IMR-90 (cell line): ENCODE data around the gene NOSTRIN. TPM values are rescaled to one million over a fixed set of nuclear protein-coding genes. Genes with fewer than 3 reads are reported as not detected.

Source experiments
- ATAC-seq: fragments of 200-7000 bp; cut with Tn5 transposase; 2 replicates; pipeline ENCODE4 v1.9.1; 2020; ENCODE audit warnings: low read depth, mild to moderate bottlenecking, moderate library complexity
- BruUV-seq: library from RNA; stranded (reverse); fragments of 400-500 nt; replicated peaks from 2 replicates; lab custom pipeline; 2021; lab: Mats Ljungman, UMichigan
- CTCF ChIA-PET: fragments of 300-600 bp; formaldehyde crosslinking; extraction: SDS; loops from one replicate; lab custom pipeline; 2021; ENCODE audit warnings: antibody characterized with exemption; lab: Yijun Ruan, JAX
- POLR2A ChIA-PET: fragments of 300-600 bp; sonication (Branson Sonifier 250); formaldehyde crosslinking; loops from one replicate; lab custom pipeline; 2022; ENCODE audit warnings: antibody characterized with exemption; ENCODE audit not compliant: unreplicated experiment; lab: Charles Lee
- DNase-seq: peaks from one replicate; pipeline ENCODE4 v3.0.0; 2013
- H2AFZ ChIP-seq: replicated peaks from 2 replicates; pipeline ENCODE3; 2013; ENCODE audit warnings: low read length, mild to moderate bottlenecking; ENCODE audit not compliant: poor library complexity
- H2AK5ac ChIP-seq: 2 replicates; pipeline ENCODE4 v1.6.1; 2013; ENCODE audit warnings: low read depth, low read length, inconsistent platforms
- H2AK9ac ChIP-seq: replicated peaks from 2 replicates; pipeline ENCODE3; 2013; ENCODE audit warnings: mild to moderate bottlenecking, low read depth, low read length, moderate library complexity; ENCODE audit not compliant: poor library complexity
- H2BK120ac ChIP-seq: 2 replicates; pipeline ENCODE4 v1.6.1; 2013; ENCODE audit warnings: low read depth, low read length, inconsistent platforms
- H2BK15ac ChIP-seq: 3 replicates; pipeline ENCODE4 v1.6.1; 2013; ENCODE audit warnings: low read depth, low read length, inconsistent platforms
- H2BK20ac ChIP-seq: 2 replicates; pipeline ENCODE4 v1.6.1; 2013; ENCODE audit warnings: low read depth, mild to moderate bottlenecking, inconsistent platforms, low read length, moderate library complexity
- H2BK5ac ChIP-seq: 2 replicates; pipeline ENCODE4 v1.6.1; 2013; ENCODE audit warnings: mild to moderate bottlenecking, low read depth, low read length, inconsistent platforms; ENCODE audit not compliant: poor library complexity, severe bottlenecking
- H3K14ac ChIP-seq: replicated peaks from 2 replicates; pipeline ENCODE4 v1.6.1; 2013; ENCODE audit warnings: low read depth, low read length, inconsistent platforms
- H3K18ac ChIP-seq: 2 replicates; pipeline ENCODE4 v1.6.1; 2013; ENCODE audit warnings: low read depth, low read length, control low read depth
- H3K23ac ChIP-seq: 2 replicates; pipeline ENCODE4 v1.6.1; 2013; ENCODE audit warnings: low read depth, low read length, inconsistent platforms
- H3K27ac ChIP-seq: 2 replicates; pipeline ENCODE4 v1.5.1; 2013; ENCODE audit warnings: mild to moderate bottlenecking, control low read depth, low read length; ENCODE audit not compliant: insufficient read depth
- H3K27me3 ChIP-seq: 2 replicates; pipeline ENCODE4 v1.6.1; 2013; ENCODE audit warnings: low read length; ENCODE audit not compliant: control insufficient read depth, insufficient read depth
- H3K36me3 ChIP-seq: 2 replicates; pipeline ENCODE4 v1.6.1; 2013; ENCODE audit warnings: low read length, mixed read lengths; ENCODE audit not compliant: control insufficient read depth, insufficient read depth
- H3K4ac ChIP-seq: 2 replicates; pipeline ENCODE4 v1.6.1; 2013; ENCODE audit warnings: low read depth, low read length, inconsistent platforms
- H3K4me1 ChIP-seq: 2 replicates; pipeline ENCODE4 v1.6.1; 2013; ENCODE audit warnings: low read length, mixed read lengths; ENCODE audit not compliant: control insufficient read depth, insufficient read depth
- H3K4me2 ChIP-seq: 2 replicates; pipeline ENCODE4 v1.6.1; 2013; ENCODE audit warnings: low read depth, mild to moderate bottlenecking, control low read depth, low read length, moderate library complexity
- H3K4me3 ChIP-seq: 2 replicates; pipeline ENCODE4 v1.5.1; 2013; ENCODE audit warnings: low read depth, mild to moderate bottlenecking, control low read depth, low read length, moderate library complexity; ENCODE audit not compliant: insufficient read depth
- H3K56ac ChIP-seq: 2 replicates; pipeline ENCODE4 v1.6.1; 2013; ENCODE audit warnings: low read length, inconsistent platforms; ENCODE audit not compliant: insufficient read depth; ENCODE audit errors: extremely low read depth
- H3K79me1 ChIP-seq, 2 experiments: 2 replicates each; pipeline ENCODE4 v1.6.1; 2013; ENCODE audit warnings: low read length in 2 of 2, inconsistent platforms in 1 of 2, low read depth in 1 of 2
- H3K9ac ChIP-seq: 2 replicates; pipeline ENCODE4 v1.6.1; 2013; ENCODE audit warnings: low read depth, low read length, control low read depth
- H3K9me1 ChIP-seq: 2 replicates; pipeline ENCODE4 v1.6.1; 2013; ENCODE audit warnings: low read length, inconsistent platforms; ENCODE audit not compliant: insufficient read depth
- H3K9me3 ChIP-seq: 2 replicates; pipeline ENCODE4 v1.6.1; 2013; ENCODE audit warnings: low read length; ENCODE audit not compliant: control insufficient read depth, insufficient read depth
- H4K20me1 ChIP-seq: 2 replicates; pipeline ENCODE4 v1.6.1; 2013; ENCODE audit warnings: low read length, inconsistent platforms; ENCODE audit not compliant: insufficient read depth
- H4K5ac ChIP-seq: 2 replicates; pipeline ENCODE4 v1.6.1; 2013; ENCODE audit warnings: mild to moderate bottlenecking, low read depth, low read length, control low read depth
- H4K8ac ChIP-seq, 2 experiments: 2 replicates each; pipeline ENCODE4 v1.6.1; 2013; ENCODE audit warnings: low read depth in 2 of 2, low read length in 2 of 2, control low read depth in 1 of 2, inconsistent platforms in 1 of 2
- H4K91ac ChIP-seq: 2 replicates; pipeline ENCODE4 v1.6.1; 2013; ENCODE audit warnings: low read depth, low read length, inconsistent platforms; ENCODE audit not compliant: insufficient read depth
- BHLHE40 ChIP-seq: fragments of 150-350 bp; IDR thresholded peaks from 2 replicates; pipeline ENCODE4 v1.6.1; 2016; ENCODE audit warnings: mild to moderate bottlenecking, low read depth, low read length
- CEBPB ChIP-seq: IDR thresholded peaks from 2 replicates; pipeline ENCODE4 v1.6.1; 2012; ENCODE audit warnings: low read depth, low read length, improper control_type of control experiment
- CHD1 ChIP-seq: IDR thresholded peaks from 2 replicates; pipeline ENCODE4 v1.6.1; 2012; ENCODE audit warnings: low read depth, low read length, improper control_type of control experiment
- CTCF ChIP-seq: conservative IDR thresholded peaks from 2 replicates; pipeline ENCODE4 v1.5.1; 2012; ENCODE audit warnings: mild to moderate bottlenecking, low read depth, low read length, improper control_type of control experiment
- FOS ChIP-seq: fragments of 150-350 bp; IDR thresholded peaks from 2 replicates; pipeline ENCODE4 v1.6.1; 2016; ENCODE audit warnings: low read depth, low read length
- MAFK ChIP-seq: IDR thresholded peaks from 2 replicates; pipeline ENCODE4 v1.6.1; 2012; ENCODE audit warnings: low read depth, low read length, improper control_type of control experiment
- MAZ ChIP-seq: IDR thresholded peaks from 2 replicates; pipeline ENCODE4 v1.6.1; 2012; ENCODE audit warnings: low read depth, mild to moderate bottlenecking, low read length, improper control_type of control experiment, moderate library complexity, borderline replicate concordance
- MXI1 ChIP-seq: IDR thresholded peaks from 2 replicates; pipeline ENCODE4 v1.6.1; 2012; ENCODE audit warnings: low read depth, mild to moderate bottlenecking, low read length, moderate library complexity, borderline replicate concordance
- NFE2L2 ChIP-seq: fragments of 150-350 bp; IDR thresholded peaks from 2 replicates; pipeline ENCODE4 v1.6.1; 2016; ENCODE audit warnings: low read depth, mild to moderate bottlenecking, low read length
- POLR2A ChIP-seq: IDR thresholded peaks from 2 replicates; pipeline ENCODE4 v1.6.1; 2012; ENCODE audit warnings: mild to moderate bottlenecking, low read depth, low read length
- RAD21 ChIP-seq: IDR thresholded peaks from 2 replicates; pipeline ENCODE4 v1.6.1; 2012; ENCODE audit warnings: low read length, improper control_type of control experiment
- RCOR1 ChIP-seq: IDR thresholded peaks from 2 replicates; pipeline ENCODE4 v1.6.1; 2012; ENCODE audit warnings: mild to moderate bottlenecking, low read length, improper control_type of control experiment; ENCODE audit not compliant: insufficient replicate concordance
- RFX5 ChIP-seq: IDR thresholded peaks from 2 replicates; pipeline ENCODE4 v1.8.0; 2012; ENCODE audit warnings: low read depth, mild to moderate bottlenecking, low read length, moderate library complexity
- SMC3 ChIP-seq: fragments of 150-350 bp; IDR thresholded peaks from 2 replicates; pipeline ENCODE4 v1.6.1; 2016; ENCODE audit warnings: low read depth, mild to moderate bottlenecking, antibody characterized with exemption, low read length, moderate library complexity
- WGBS, 2 experiments: methylation state at CpG; one replicate each; pipeline versions ENCODE4 v1.1.5 to v1.1.7; 2013; ENCODE audit warnings: missing lambda C conversion rate in 2 of 2; ENCODE audit not compliant: insufficient read length in 1 of 2; ENCODE audit errors: extremely low coverage in 2 of 2; 5-methylcytosine and 5-hydroxymethylcytosine counted together
- dilution Hi-C: fragments of 300-500 bp; cut with HindIII; formaldehyde crosslinking; loops from one replicate; pipeline ENCODE4 v1.14.3; 2018; ENCODE audit warnings: low sequenced_read_pairs; ENCODE audit not compliant: unreplicated experiment
- in situ Hi-C: fragments of 300-500 bp; cut with MboI; formaldehyde crosslinking; loops from 3 replicates; pipeline ENCODE4 v1.14.3; 2019; ENCODE audit warnings: low sequenced_read_pairs, inconsistent platforms, mixed read lengths
- intact Hi-C: fragments of 100-400 bp; cut with micrococcal nuclease; formaldehyde crosslinking; loops from 2 replicates; pipeline ENCODE4 v1.10.0; 2022
- polyA plus RNA-seq, 3 experiments: library from polyadenylated mRNA; depleted of rRNA; stranded (reverse); fragments of >200 nt; gene quantifications; 2 replicates each; pipeline ENCODE4 v1.2.3, GENCODE V29; 2012; ENCODE audit warnings: low replicate concordance in 1 of 3
- total RNA-seq: library from RNA; depleted of rRNA; stranded (reverse); fragments of >200 nt; gene quantifications from 2 replicates; pipeline ENCODE4 v1.2.3, GENCODE V29; 2012

NOSTRIN gene
- total and polyA plus RNA-seq, 2 of the 4 experiments (the other 2 are of a cell fraction): 0.15 to 0.18 TPM

- H2AK9ac ChIP-seq: no peak overlapping the region
- TF ChIP-seq BHLHE40 (no peak), MAZ (no peak), MXI1 (no peak), MAFK (no peak), CTCF (no peak), RFX5 (no peak), RCOR1 (no peak), RAD21 (no peak), CEBPB (no peak), FOS (no peak), SMC3 (no peak), CHD1 (no peak), POLR2A (no peak), NFE2L2 (no peak)
- no peak overlapping the region for H3K23ac ChIP-seq
- H2BK5ac ChIP-seq: no peak overlapping the region
- dilution Hi-C loops: no loop called here
- no peak overlapping the region for H2BK20ac ChIP-seq
- BruUV-seq: no TSS peak
- no peaks in the 10 kb centered on the region for H4K20me1 ChIP-seq
- H3K18ac ChIP-seq: no peak overlapping the region
- H3K27me3 ChIP-seq: no peaks in the 10 kb centered on the region; the same call in none of the 2 replicates
- intact Hi-C loops: no loop called here
- no peak overlapping the region for H2AFZ ChIP-seq
- H4K8ac ChIP-seq: no peak overlapping the region
- 100% methylated on average over 1 of the region's 5 CpGs; no CpG with 5 or more reads in 1 of the 2 experiments for WGBS, 2 experiments
- no peak overlapping the region for H4K91ac ChIP-seq
- in situ Hi-C loops: no loop called here
- no peak overlapping the region for H3K14ac ChIP-seq
- H3K9me1 ChIP-seq: no peaks in the 10 kb centered on the region
- H4K5ac ChIP-seq: no peak overlapping the region
- ATAC-seq (no peak), DNase-seq (no peak)
- H3K36me3 ChIP-seq: no peaks in the 10 kb centered on the region
- no peak overlapping the region for H3K4ac ChIP-seq
- no peak overlapping the region for H3K27ac ChIP-seq
- no peak overlapping the region for H2BK120ac ChIP-seq
- H3K9ac ChIP-seq: no peak overlapping the region
- H3K4me1 ChIP-seq: no peaks in the 10 kb centered on the region
- ChIA-PET CTCF (no interaction called here), POLR2A (no interaction called here)
- H3K56ac ChIP-seq: no peak overlapping the region
- no peak overlapping the region for H3K4me2 ChIP-seq
- H3K4me3 ChIP-seq: no peak overlapping the region
- H2AK5ac ChIP-seq: no peak overlapping the region
- no peak overlapping the region for H2BK15ac ChIP-seq
- H3K79me1 ChIP-seq: no peaks in the 10 kb centered on the region
- H3K9me3 ChIP-seq: no peaks in the 10 kb centered on the region
These were observed 12.1 kb upstream of the NOSTRIN start for GRCh38 chr2:168790226-168790902.
